ENCODE measurements around the gene PRKAR1A.

Gene PRKAR1A

DNA sequence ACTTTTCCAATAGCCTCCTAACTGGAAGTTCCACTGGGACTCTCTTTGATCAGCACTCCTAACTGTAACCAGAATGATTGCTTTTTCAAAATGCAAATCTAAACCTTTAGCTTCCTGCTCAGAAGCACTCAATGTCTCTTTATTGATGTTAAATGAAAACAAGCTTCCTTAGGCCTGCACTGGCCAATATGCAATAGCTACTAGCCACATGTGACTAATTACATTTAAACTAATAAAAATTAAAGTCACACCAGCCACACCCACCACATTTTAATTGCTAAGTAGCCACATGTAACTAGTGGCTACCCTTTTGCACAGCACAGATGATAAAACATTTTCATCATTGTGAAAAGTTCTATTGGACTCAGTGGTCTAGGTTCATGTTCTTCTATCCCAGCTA lies 57.1 kb downstream of the PRKAR1A start:
- no peaks in the 10 kb centered on the region for H3K9me2 ChIP-seq (replicated peaks; ENCODE audit: insufficient read depth, low read length)
- H3K79me2 ChIP-seq (ENCODE audit: low read length), result no peaks in the 10 kb centered on the region
- H3K4me2 ChIP-seq (ENCODE audit: low read depth, low read length), result no peak overlapping the region
- no peak overlapping the region for H3K9ac ChIP-seq (ENCODE audit: low read length)
- no peak overlapping the region for H2AFZ ChIP-seq (ENCODE audit: low read length)
- H3K27ac ChIP-seq (ENCODE audit: low read length), result no peak overlapping the region
- no peaks in the 10 kb centered on the region for H3F3A ChIP-seq (ENCODE audit: insufficient read depth, low read length)
- H3K9me3 ChIP-seq (replicated peaks; ENCODE audit: insufficient read depth, low read length), result no peaks in the 10 kb centered on the region
- DNase-seq, result no peak
- no peak overlapping the region for H3K4me3 ChIP-seq (ENCODE audit: low read length)
- no peak for TF ChIP-seq EZH2 (optimal IDR thresholded peaks at IDR 0.05; ENCODE audit: low read depth, low read length)
- TF ChIP-seq, protein P1, sequence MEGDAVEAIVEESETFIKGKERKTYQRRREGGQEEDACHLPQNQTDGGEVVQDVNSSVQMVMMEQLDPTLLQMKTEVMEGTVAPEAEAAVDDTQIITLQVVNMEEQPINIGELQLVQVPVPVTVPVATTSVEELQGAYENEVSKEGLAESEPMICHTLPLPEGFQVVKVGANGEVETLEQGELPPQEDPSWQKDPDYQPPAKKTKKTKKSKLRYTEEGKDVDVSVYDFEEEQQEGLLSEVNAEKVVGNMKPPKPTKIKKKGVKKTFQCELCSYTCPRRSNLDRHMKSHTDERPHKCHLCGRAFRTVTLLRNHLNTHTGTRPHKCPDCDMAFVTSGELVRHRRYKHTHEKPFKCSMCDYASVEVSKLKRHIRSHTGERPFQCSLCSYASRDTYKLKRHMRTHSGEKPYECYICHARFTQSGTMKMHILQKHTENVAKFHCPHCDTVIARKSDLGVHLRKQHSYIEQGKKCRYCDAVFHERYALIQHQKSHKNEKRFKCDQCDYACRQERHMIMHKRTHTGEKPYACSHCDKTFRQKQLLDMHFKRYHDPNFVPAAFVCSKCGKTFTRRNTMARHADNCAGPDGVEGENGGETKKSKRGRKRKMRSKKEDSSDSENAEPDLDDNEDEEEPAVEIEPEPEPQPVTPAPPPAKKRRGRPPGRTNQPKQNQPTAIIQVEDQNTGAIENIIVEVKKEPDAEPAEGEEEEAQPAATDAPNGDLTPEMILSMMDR (IDR thresholded peaks at IDR 0.05; ENCODE audit: low read length), result no peak
- no peak for TF ChIP-seq EZH2phosphoT487 (IDR thresholded peaks at IDR 0.05; ENCODE audit: low read length)
- no peaks in the 10 kb centered on the region for H4K20me1 ChIP-seq (ENCODE audit: insufficient read depth, low read length)
- H3K27me3 ChIP-seq (replicated peaks; ENCODE audit: insufficient read depth, low read length), result no peaks in the 10 kb centered on the region
- H3K4me1 ChIP-seq (ENCODE audit: low read length), result no peaks in the 10 kb centered on the region
- H3K36me3 ChIP-seq (replicated peaks; ENCODE audit: insufficient read depth, low read length), result no peaks in the 10 kb centered on the region

DNA sequence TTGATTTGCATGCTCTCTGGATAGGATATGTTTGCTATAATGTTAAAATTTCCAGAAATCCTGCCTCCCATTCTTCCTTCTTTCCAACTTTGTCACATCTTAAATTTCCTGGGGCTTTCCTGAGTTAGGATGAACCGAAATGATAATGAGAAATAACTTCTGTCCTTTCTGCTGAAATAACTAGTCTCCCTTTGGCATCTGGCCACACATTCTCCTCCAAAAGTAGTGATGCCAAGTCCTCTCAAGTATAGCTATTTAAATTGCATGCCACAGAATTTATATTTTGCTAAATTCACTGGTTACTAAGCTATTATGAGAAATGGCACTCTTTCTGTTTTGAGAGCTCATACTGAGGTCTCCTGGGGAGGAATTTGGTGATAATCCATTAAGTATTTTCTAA lies 58.3 kb downstream of the PRKAR1A start:
- Histone ChIP-seq H3F3A (ENCODE audit: insufficient read depth, low read length) (no peaks in the 10 kb centered on the region), H3K9ac (ENCODE audit: low read length) (no peak overlapping the region), H3K4me2 (ENCODE audit: low read depth, low read length) (no peak overlapping the region), H2AFZ (ENCODE audit: low read length) (no peak overlapping the region), H3K27me3 (replicated peaks; ENCODE audit: insufficient read depth, low read length) (no peaks in the 10 kb centered on the region), H3K9me2 (replicated peaks; ENCODE audit: insufficient read depth, low read length) (no peaks in the 10 kb centered on the region), H3K4me3 (ENCODE audit: low read length) (no peak overlapping the region), H3K27ac (ENCODE audit: low read length) (no peak overlapping the region), H3K79me2 (ENCODE audit: low read length) (no peaks in the 10 kb centered on the region), H3K9me3 (replicated peaks; ENCODE audit: insufficient read depth, low read length) (no peaks in the 10 kb centered on the region), H4K20me1 (ENCODE audit: insufficient read depth, low read length) (no peaks in the 10 kb centered on the region), H3K4me1 (ENCODE audit: low read length) (no peaks in the 10 kb centered on the region), H3K36me3 (replicated peaks; ENCODE audit: insufficient read depth, low read length) (no peaks in the 10 kb centered on the region)
- DNase-seq, result no peak
- no peak for TF ChIP-seq EZH2phosphoT487 (IDR thresholded peaks at IDR 0.05; ENCODE audit: low read length)
- TF ChIP-seq, protein P1 (IDR thresholded peaks at IDR 0.05; ENCODE audit: low read length), result no peak
- TF ChIP-seq EZH2 (optimal IDR thresholded peaks at IDR 0.05; ENCODE audit: low read depth, low read length), result no peak

DNA sequence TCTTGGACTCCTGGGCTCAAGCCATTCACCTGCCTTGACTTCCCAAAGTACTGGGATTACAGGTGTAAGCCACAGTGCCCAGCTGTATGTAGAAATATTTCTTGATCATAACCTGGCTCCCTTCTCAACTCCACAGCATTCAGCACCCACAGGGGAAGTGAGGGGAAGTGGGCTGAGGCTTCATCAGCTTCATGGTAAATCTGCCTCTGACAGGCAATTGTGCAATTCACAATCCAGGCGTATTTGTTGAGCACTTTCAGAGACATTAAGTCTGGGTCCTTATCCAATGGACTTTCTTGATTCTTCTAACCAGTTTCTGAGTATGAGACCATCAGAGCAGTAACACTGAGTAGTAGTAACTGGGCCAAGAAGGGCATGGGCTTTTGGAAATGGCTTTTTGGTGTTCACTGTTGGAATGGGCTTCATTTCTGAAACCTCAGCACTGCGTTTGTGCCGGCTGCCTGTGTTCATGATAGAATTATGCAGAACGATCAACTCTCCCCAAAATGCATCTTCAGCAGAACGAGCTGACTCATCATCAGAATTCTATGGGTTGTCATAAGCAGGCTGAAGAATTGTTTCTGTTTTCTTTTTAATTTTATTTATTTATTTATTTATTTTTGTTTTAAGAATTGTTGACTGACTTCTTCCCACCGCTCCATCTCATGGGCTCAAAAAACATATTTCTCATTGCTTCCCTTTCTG lies 60.1 kb downstream of the PRKAR1A start:
- TF ChIP-seq, protein P1 (IDR thresholded peaks at IDR 0.05; ENCODE audit: low read length), result no peak
- TF ChIP-seq EZH2 (optimal IDR thresholded peaks at IDR 0.05; ENCODE audit: low read depth, low read length) (no peak), EZH2phosphoT487 (IDR thresholded peaks at IDR 0.05; ENCODE audit: low read length) (no peak)
- no peak overlapping the region for H2AFZ ChIP-seq (ENCODE audit: low read length)
- H4K20me1 ChIP-seq (ENCODE audit: insufficient read depth, low read length), result no peaks in the 10 kb centered on the region
- H3K36me3 ChIP-seq (replicated peaks; ENCODE audit: insufficient read depth, low read length), result no peaks in the 10 kb centered on the region
- no peaks in the 10 kb centered on the region for H3K4me1 ChIP-seq (ENCODE audit: low read length)
- H3K27me3 ChIP-seq (replicated peaks; ENCODE audit: insufficient read depth, low read length), result no peaks in the 10 kb centered on the region
- H3K9me2 ChIP-seq (replicated peaks; ENCODE audit: insufficient read depth, low read length), result no peaks in the 10 kb centered on the region
- H3K4me2 ChIP-seq (ENCODE audit: low read depth, low read length), result no peak overlapping the region
- no peaks in the 10 kb centered on the region for H3K9me3 ChIP-seq (replicated peaks; ENCODE audit: insufficient read depth, low read length)
- H3F3A ChIP-seq (ENCODE audit: insufficient read depth, low read length), result no peaks in the 10 kb centered on the region
- no peak overlapping the region for H3K9ac ChIP-seq (ENCODE audit: low read length)
- no peak overlapping the region for H3K27ac ChIP-seq (ENCODE audit: low read length)
- no peaks in the 10 kb centered on the region for H3K79me2 ChIP-seq (ENCODE audit: low read length)
- no peak overlapping the region for H3K4me3 ChIP-seq (ENCODE audit: low read length)
- DNase-seq, result no peak

Measured in MM.1S (cell line).